Gastrocnemius medialis (tissue), 4 donors: ENCODE measurements around the gene RGL2.

Experiments used
- POLR2A ChIP-seq, 2 donors: fragments of 450-650 bp; IDR thresholded peaks; one replicate each; pipeline ENCODE4 v1.6.1; 2017; ENCODE audit warnings: antibody characterized with exemption in 2 of 2, mild to moderate bottlenecking in 2 of 2, moderate library complexity in 2 of 2
- TF ChIP-seq, protein P1 (sequence below), 5 experiments: fragments of 450-650 bp in 3 of 5; fragments of 200-600 bp in 2 of 5; sonication (generic) in 2 of 5; IDR thresholded peaks in 4 of 5; conservative IDR thresholded peaks in 1 of 5; 1 replicate in 4 of 5; 2 replicates in 1 of 5; pipeline ENCODE4 v1.5.1; 2016 to 2019; ENCODE audit warnings: antibody characterized with exemption in 5 of 5, mild to moderate bottlenecking in 3 of 5, moderate library complexity in 3 of 5

DNA sequence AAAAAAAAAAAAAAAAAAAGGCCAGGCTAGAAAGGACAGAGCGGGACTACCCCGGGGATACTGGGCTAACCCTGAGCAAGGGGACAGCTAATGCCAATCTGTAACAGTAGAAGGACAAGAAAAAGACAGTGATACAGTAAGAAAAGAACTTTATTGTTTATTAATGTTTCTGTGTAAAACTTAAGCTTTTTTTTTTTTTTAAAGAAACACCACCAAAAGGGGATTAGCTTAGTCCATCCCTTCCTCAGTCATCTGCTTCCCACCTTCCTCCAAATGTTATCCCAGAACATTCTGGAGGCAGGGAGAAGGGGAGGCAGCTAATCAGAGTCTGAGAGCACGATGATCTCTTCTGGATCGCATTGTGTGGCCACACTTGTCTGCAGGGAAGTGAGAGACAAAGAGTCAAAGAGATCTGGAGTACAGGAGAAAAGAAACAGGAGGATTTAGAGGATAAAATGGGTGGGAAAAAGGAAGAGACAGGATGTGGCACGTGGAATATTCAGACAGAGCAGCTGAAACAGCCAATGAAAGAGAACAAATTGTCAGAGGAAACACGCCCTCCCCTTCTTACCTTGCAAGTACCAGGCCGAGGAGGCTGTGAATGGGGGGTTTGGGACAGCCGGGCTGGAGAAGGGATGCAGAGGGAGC, 19.8 kb upstream of the RGL2 start:
- TF ChIP-seq, protein P1, sequence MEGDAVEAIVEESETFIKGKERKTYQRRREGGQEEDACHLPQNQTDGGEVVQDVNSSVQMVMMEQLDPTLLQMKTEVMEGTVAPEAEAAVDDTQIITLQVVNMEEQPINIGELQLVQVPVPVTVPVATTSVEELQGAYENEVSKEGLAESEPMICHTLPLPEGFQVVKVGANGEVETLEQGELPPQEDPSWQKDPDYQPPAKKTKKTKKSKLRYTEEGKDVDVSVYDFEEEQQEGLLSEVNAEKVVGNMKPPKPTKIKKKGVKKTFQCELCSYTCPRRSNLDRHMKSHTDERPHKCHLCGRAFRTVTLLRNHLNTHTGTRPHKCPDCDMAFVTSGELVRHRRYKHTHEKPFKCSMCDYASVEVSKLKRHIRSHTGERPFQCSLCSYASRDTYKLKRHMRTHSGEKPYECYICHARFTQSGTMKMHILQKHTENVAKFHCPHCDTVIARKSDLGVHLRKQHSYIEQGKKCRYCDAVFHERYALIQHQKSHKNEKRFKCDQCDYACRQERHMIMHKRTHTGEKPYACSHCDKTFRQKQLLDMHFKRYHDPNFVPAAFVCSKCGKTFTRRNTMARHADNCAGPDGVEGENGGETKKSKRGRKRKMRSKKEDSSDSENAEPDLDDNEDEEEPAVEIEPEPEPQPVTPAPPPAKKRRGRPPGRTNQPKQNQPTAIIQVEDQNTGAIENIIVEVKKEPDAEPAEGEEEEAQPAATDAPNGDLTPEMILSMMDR (IDR thresholded peaks at IDR 0.05 in 4 of 5, conservative IDR thresholded peaks at IDR 0.05 in 1 of 5): no peak
- no peak for TF ChIP-seq POLR2A (IDR thresholded peaks at IDR 0.05)
